GM08714 (cell line): ENCODE results near the gene TTC27.
"Not testable (repeated sequence)": the region's sequence is repeated elsewhere in the genome, so short reads cannot be mapped to it uniquely, and the experiment has no call there.

Source experiments
- H3K4me3 ChIP-seq: fragments of 200-500 bp; sonication (Bioruptor generic); 2 replicates; pipeline ENCODE4 v1.5.1; 2014; ENCODE audit warnings: mild to moderate bottlenecking, low read length, inconsistent platforms
- ZNF274 ChIP-seq: IDR thresholded peaks from 2 replicates; pipeline ENCODE4 v1.6.1; 2012; ENCODE audit warnings: mild to moderate bottlenecking, low read depth, low read length

Gene TTC27

DNA sequence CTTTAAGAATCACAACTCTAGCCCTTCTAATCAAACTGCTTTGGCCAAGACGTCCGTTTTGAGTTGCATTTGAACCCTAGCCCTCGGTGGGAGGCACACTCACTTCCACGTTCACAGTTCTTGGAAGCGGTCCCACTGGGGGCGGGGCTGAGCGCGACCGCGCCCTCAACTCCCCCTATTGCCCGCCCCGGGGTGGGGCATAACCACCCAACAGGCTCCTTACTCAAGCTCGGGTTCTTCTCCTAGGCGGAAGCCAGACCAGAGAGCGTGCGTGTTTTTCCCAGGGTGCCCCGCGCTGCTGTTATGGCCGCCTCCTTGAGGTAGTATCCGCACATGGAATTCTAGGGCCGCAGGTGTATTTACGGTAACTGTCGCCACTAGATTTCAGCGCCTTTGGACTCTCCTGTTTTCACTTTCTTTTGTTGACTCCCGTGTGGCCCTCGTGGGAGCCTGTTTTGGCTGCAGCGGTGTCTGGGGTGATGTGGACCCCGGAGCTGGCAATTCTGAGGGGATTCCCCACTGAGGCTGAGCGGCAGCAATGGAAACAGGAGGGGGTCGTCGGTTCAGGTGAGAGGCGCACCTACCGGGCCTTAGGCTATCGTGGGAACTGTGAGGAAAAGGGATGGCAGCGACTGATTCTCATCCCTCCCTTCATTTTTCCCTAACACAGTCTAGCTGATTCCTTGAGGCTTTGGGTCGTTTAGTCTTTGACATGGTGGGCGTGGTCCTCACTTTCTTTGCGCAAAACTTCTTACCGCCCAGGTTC, at the start of gene TTC27:
Gene TTC27 (plus strand): TSS at position 237 of the 766 bp plus-strand sequence. CDS start 243 bp downstream, at position 480.
- TF ChIP-seq ZNF274, result no peak

DNA sequence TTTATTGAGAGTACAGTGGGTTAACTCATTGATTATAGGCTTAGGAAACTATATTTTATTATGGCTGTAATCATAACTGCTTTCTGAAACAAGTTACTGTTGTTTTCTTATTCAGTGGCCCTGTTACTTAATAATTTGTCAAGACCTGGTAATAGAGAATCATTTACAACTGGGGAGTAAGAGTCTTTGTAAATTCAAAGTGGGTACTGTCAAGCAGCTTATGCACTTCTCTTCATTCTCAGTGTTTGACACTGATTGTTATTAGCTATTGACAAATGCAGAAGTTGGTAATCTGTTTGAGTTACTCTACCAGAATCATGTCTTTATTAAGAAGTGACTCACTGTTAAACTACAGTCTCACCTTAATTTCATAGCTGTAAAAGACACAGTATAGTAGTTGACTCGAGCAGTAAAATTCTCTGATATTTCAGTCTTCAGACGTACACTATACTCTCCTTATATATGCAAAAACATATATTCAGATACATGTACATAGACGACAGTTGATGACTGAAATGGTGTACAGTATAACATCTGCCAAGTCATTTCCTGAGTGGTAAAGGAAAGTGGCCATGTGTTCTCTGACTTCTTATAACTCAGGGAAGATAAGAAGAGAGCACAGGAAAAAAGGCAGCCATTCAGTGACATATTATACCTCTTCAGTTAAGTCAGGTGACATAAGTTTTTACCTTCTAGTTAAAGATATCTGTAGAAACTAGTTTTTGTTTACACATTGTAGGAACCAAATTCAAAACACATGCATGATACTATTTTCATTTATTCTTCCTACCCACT, 36.0 kb upstream of the TTC27 start:
- no peak overlapping the region for H3K4me3 ChIP-seq

More for the DNA sequence above, at the start of gene TTC27:
- H3K4me3 ChIP-seq, result peak within 1 kb of the TSS; percentile 65

DNA sequence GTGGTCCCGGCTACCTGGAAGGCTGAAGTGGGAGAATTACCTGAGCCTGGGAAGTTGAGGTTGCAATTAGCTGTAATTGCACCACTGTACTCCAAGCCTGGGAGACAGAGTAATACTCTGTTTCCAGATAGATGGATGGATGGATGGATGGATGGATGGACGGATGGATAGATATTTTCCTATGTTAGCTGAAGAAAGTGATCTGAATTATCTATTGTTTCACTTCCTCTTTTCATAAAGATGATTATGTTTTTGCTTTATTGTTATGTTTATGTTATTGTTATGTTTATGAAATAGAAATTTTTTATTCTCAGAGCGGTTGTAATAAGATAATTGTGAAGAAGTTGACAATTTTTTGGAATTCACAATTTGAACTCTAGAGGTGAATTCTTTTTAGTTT, 33.3 kb upstream of the TTC27 start:
- no peak for TF ChIP-seq ZNF274

More for the DNA sequence above, 36.0 kb upstream of the TTC27 start:
- no peak for TF ChIP-seq ZNF274

DNA sequence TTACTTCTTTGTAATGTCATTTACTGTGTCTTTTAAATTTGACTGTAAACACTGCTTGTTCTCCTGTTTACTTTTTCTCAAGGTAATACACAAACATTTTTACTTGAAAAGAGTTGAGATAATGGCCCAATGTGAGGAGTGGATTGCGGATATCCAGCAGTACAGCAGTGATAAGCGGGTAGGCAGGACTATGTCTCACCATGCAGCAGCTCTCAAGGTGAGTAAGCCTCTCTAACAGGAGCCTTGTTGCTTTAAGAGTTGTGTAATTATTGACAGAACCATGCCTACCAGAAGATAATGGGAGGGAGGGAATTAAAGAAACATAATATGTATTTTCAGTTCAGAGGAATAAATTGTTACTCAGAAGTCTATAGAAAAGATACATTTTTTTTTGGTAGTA, 16.5 kb upstream of the TTC27 start:
- H3K4me3 ChIP-seq, result no peak overlapping the region
- no peak for TF ChIP-seq ZNF274

More for the DNA sequence above, 33.3 kb upstream of the TTC27 start:
- no peak overlapping the region for H3K4me3 ChIP-seq

DNA sequence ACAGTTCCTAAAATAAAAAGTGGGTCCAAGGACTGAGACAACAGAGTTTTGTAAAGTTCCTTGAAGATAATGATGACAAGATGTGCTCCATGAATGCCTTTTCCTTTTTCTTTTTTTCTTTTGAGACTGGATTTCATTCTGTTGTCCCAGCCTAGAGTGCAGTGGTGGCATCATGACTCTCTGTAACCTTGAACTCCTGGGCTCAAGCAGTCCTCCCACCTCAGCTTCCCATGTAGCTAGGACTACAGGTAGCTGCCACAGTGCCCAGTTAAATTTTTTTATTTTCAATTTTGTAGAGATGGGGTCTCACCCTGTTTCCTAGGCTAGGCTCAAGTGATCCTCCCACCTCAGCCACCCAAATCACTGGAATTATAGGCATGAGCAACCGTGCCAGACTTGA, 16.1 kb upstream of the TTC27 start:
- no peak overlapping the region for H3K4me3 ChIP-seq
- TF ChIP-seq ZNF274, result no peak

DNA sequence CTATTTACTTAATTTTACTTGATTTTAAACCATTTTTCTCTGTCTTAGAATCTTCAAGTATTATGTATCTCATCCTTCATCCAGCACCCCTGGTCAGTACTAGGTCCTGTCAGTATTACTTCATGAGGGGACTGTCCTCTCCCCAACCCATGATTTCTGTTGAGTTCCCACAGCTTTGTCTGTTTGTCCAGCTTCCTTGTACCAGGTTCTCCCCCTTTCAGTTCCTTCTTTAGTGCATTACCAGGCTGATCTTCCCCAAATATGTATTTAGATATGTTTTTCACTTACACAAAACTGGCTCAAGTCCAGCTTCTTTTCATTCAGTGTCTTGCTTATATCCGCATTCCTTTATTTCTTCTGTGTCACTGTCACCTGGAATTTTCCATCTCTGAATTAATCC, 13.8 kb upstream of the TTC27 start:
- no peak for TF ChIP-seq ZNF274
- H3K4me3 ChIP-seq, result no peak overlapping the region

DNA sequence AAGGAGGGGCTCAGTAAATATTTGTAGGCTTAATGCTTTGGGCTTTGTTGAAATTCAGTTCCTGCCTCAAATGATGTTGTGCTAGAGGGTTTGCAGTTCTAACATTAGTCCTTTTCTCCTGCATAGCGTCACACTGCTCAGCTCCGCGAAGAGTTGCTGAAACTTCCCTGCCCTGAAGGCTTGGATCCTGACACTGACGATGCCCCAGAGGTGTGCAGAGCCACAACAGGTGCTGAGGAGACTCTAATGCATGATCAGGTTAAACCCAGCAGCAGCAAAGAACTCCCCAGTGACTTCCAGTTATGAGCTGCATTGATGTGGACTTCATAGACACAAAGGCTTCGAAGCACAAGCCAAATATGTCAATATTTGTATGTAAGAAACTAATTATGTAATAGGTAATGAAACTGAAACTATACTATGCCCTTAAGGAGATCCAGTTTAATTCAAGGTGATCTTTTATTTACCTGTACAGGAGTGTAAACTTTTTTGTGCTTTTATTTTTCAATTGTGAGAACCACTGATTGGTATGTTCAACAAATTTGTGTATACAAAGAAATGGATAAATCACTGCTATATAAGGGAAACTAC, 10.2 kb upstream of the TTC27 start:
- TF ChIP-seq ZNF274, result no peak
- H3K4me3 ChIP-seq, result no peak overlapping the region

DNA sequence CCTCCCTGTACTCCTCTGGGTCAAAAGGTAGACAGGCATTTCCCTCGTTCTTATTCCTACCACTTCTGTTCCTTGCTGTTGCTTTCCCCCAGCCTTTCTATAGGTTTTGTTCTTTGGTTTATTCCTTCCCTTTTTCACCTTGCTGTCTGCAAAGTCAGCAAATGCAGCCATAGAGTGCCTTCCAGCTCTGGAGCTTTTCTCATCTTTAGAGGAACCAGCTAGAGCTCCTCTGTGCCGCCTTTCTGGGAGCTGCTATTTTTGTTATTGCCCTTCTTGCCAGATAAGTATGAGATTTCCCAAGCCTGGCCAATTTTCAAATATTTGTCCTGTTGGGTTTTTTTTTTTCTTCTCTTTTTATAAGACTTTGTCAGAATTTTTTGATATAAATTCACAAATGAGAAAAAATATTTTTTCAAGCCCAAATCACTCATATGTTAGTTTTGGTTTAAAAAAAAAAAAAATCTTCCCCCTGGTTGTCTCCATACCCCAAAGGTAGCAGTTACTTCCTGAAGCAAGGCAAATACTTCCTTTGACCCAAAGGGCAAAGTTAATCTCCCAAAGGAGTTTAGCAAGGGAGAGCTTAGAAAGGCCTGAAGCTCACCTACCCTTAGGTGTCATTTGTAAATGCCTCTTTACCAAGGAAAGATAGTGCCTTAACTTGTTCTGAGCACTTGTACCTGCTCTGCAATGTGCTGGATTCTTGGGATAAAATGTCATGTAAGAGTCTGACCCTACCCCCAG, 5.1 kb upstream of the TTC27 start:
- no peak for TF ChIP-seq ZNF274
- H3K4me3 ChIP-seq, result no peak overlapping the region

DNA sequence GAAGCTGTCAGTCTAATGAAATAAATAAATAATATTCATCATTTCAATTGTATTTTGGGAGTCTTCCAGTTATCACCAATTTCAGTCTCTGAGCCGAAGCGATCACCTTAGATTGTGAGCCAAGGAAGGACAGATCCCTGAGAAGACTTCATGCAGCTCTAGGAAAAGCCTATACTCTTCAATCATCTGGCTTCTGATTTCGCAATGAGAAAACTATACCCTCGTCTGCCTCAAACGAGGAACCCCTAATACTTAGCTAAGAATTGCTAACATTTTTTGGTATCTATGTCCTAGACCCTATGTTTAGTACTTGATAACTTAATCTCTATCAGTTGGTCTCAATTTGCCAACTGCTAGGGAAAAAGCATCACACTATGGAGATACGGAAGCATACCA, 4.5 kb upstream of the TTC27 start:
- no peak overlapping the region for H3K4me3 ChIP-seq

DNA sequence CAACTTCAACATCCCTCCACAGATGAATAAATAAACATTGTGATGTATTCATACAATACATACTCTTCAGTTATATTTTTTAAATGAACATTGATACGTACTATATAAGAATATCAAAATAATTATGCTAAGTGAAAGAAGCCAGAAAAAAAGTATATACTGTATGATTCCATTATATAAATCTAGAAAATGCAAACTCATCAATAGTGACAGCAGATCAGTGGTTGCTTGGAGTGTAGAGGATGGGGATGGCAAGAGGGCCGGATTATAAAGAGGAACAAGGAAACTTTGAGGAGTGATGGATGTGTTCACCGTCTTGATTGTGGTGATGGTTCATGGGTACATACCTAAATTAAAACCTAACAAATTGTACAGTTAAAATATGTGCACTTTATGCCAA, 3.0 kb upstream of the TTC27 start:
- no peak for TF ChIP-seq ZNF274
- H3K4me3 ChIP-seq, result no peak overlapping the region

More for the DNA sequence above, 4.5 kb upstream of the TTC27 start:
- no peak for TF ChIP-seq ZNF274

DNA sequence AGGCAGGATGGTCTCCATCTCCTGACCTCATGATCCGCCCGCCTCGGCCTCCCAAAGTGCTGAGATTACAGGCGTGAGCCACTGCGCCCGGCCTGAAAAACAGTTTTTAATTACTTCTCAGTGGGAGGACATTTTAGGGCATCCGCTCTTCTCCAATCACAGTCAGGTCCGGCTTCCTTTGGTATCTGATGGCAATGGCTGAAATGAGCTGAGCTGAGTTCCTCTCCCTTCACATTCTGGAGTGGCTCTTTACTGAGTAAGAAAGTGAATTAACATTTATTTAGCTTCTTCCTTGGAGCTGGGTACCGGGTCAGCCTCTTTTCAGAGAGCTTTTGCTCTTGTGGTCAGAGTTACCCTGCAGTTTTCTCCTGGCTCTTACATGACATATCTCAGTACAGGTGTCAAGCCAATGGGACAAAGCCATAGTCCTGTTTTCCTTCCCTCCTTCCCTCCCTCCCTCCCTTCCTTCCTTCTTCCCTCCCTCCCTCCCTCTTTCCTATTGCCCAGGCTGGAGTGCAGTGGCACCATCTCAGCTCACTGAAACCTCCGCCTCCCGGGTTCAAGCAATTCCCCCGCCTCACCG, 1.1 kb upstream of the TTC27 start:
- TF ChIP-seq ZNF274, result no peak
- H3K4me3 ChIP-seq, result no peak overlapping the region

DNA sequence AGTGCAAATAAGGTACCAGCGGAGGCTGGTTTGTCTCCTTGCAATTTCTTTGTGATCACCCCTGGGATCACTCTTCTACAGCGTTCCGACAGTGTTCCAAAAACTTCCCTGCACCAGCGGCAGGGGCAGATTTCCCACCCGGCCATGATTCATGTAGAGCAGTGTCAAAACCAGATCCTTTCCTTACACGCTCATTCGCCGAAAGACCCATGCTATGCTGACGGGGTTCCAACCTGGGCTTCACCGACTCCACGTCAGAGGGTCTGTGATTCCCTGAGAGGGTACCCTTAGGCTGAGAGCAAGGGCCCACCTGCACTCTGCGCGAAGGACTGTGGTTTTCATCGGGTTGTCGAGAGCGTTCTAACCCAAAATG, 423 bp upstream of the TTC27 start:
- peak overlapping the region; percentile 65; the same call in 1 of the 2 replicates for H3K4me3 ChIP-seq
- no peak for TF ChIP-seq ZNF274

DNA sequence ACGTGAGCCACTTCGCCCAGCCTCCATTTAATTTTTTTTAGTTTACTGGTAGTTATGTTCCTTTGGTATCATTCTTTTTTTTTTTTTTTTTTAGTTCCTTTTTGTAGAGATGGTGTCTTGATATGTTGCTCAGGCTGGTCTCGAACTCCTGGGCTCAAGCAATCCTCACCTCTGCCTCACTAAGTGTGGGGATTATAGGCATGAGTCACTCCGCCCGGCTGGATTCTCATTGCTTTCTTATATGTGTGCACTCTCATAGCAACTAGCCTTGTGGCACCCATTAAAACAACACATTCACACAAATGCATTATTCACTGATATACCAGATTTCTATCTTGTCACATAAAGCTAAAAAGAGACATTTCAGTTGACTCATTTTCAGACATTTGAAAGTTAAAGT, 4.2 kb downstream of the TTC27 start:
- no peak for TF ChIP-seq ZNF274

DNA sequence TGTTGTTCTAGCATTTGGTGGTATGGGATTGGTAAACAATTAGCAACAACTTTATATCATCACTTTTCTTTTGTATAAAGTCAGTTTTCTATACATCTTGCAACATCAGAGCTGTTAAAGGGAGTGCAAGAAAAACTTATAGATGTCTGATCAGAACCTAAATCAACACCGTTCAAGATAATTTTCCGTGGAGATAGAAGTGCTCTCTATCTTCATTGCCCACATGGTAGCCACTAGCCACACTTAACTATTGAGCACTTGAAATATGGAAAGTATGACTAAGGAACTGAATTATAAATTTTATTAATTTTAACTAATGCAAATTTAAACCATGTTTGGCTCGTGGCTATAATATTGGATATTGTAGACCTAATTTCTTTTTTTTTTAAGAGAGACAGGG, 5.2 kb downstream of the TTC27 start:
- no peak overlapping the region for H3K4me3 ChIP-seq

More for the DNA sequence above, 4.2 kb downstream of the TTC27 start:
- H3K4me3 ChIP-seq, result no peak overlapping the region

DNA sequence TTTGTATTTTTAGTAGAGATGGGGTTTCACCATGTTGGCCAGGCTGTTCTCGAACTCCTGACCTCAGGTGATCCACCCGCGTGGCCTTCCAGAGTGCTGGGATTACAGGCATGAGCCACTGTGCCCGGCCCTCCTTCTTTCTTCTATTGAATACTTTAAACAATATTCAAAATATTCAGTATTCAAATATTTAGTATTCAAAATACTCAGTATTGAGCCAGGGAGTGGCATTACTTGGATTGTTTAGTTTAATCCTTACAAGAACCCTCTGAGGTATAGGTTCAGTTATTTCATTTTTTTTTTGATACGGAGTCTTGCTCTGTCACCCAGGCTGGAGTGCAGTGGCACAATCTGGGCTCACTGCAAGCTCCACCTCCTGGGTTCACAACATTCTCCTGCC, 10.7 kb downstream of the TTC27 start:
- H3K4me3 ChIP-seq, result not testable (repeated sequence)

More for the DNA sequence above, 5.2 kb downstream of the TTC27 start:
- no peak for TF ChIP-seq ZNF274
